Dedifferentiated amniotic fluid mesenchymal stem cell (primary cell): ENCODE data around the gene PPP1R14C.
"Not testable (repeated sequence)": the region's sequence is repeated elsewhere in the genome, so short reads cannot be mapped to it uniquely, and the experiment has no call there.

ENCODE experiments used
- DNase-seq: peaks from one replicate; pipeline ENCODE4 v3.0.0-alpha.2; 2016; ENCODE audit errors: extremely low spot score

The PPP1R14C gene, protein sequence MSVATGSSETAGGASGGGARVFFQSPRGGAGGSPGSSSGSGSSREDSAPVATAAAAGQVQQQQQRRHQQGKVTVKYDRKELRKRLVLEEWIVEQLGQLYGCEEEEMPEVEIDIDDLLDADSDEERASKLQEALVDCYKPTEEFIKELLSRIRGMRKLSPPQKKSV

DNA sequence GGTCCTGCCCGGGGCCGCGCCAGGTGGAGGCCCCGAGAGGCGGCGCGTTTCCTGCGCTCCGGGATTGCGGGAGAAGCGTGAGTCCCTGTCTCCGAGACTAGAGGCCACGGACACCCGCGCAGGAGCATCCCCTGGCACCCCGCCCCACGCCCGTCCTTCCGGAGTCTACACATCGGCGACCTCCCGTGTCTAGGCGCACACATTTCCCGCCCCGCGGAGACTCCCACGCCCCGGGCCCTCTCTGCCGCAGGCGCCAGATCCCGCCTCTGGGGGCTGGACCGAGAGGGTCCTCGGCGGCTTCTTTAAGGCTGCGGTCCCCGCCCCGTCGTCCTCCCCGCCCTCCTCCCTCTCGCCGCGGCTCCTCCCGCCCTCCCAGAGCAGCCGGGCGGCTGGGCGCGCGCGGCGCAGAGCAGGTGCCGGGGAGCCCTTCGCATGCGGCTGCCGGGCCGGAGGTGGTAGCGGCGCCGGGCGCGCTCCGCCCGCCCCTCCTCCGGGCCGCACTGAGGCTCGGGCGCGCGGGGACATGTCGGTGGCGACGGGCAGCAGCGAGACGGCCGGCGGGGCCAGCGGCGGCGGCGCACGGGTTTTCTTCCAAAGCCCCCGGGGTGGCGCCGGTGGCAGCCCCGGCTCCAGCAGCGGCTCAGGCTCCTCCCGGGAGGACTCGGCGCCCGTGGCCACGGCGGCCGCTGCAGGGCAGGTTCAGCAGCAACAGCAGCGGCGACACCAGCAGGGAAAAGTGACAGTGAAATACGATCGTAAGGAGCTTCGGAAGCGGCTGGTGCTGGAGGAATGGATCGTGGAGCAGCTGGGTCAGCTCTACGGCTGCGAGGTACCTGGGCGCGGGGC is at the start of gene PPP1R14C:
PPP1R14C (plus strand) TSS at position 375 of the 846 bp plus-strand sequence; CDS start at position 524, 149 bp downstream.
- DNase-seq = no peak

DNA sequence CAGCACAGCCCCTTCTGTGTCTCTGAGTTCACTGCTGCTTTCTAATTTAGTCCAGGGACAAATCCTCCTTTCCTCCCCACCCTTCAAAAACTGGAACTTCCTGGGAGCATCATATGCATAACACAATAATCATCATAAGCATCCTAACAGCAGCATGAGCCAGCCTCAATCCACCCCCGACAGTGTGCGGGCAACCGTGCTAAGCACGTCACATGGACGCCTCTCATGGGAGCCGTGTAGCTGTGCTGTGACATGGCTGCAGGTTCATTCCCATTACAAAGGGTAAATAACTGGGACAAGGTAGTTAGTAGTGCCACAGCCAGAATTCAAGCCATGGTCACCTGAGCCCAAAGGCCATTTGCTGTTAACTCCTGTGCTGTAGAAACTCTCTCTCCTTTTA is 49.4 kb upstream of the PPP1R14C start:
- no peak for DNase-seq

DNA sequence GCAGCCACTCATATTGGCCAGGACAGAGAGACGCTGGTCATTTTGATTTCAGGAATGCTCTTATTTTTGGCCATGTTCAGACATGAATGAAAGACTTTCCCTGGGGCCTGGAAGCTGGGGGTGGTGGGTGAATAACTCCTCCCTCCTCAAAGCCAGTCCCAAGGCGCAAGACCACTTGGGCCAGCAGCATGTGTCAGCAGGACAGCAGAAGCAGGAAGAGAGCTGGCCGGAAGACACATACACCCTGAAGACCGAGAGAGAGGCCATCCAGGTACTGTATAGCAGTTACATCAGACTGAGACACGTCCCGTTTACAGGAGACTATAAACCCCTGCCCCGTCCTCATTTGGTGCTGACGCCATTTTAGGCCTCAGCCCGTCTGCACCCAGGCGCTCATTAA is 44.7 kb upstream of the PPP1R14C start:
- no peak for DNase-seq

DNA sequence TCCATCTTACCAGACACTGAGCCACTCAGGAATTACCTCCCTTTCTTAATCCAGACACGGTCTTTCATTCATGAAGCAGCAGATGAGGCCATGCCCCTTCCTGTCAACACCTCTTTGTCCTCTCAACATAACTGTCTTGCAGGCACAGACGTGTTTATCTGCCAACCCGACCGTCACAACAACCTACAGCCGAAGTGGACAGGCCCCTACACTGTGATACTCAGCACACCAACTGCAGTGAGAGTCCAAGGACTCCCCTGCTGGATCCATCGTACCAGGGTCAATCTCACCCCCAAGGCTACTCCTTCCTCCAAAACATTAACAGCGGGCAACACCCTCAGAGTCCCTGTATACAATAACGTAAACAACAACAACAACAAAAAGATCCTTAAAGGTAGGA is 43.3 kb upstream of the PPP1R14C start:
- DNase-seq = no peak

DNA sequence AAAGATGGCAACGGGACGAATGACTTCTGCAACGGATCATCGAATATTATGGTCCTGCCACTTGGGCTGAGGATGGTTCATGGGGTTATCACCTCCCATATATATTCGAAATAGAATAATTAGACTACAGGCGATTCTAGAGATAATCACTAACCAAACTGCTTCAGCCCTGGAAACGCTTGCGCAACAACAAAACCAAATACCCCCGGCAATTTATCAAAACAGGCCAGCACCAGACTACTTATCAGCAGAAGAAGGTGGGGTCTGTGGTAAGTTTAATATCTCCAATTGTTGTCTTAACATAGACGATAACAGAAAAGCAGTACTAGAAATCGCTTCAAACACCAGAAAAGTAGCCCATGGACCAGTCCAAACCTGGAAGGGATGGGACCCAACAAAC is 42.9 kb upstream of the PPP1R14C start:
- DNase-seq = no peak

DNA sequence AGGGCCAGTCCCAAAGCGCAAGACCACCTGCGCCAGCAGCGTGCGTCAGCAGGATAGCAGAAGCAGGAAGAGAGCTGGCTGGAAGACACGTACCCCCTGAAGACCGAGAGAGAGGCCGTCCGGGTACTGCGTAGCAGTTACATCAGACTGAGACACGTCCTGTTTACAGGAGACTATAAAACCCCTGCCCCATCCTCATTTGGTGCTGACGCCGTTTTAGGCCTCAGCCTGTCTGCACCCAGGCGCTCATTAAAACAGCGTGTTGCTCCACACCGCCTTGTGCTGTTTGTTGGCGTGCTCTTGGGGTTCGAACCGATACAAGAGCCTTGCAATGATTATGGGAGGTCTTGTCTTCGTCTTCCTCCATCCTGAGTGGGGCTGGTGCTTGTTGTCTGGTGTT is 42.1 kb upstream of the PPP1R14C start:
- DNase-seq = no peak

DNA sequence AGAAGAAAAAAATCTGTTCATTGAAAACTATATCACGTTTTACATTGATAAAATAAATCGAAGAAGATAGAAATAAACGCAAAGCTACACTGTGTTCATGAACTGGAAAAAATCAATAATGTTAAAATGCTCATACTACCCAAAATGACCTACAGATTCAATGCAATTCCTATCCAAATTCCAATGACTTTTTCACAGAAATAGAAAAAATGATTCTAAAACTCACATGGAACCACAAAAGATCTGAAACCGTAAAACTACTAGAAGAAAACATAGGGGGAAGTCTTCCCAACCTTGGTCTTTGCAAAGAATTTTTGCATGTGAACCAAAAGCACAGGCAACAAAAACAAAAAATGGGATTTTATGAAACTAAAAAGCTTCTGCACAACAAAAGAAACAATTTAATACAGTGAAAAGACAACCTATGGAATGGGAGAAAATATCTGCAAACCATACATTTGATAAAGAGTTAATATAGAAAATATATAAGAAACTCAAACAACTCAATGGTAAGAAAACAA is 40.0 kb upstream of the PPP1R14C start:
- DNase-seq = no peak

DNA sequence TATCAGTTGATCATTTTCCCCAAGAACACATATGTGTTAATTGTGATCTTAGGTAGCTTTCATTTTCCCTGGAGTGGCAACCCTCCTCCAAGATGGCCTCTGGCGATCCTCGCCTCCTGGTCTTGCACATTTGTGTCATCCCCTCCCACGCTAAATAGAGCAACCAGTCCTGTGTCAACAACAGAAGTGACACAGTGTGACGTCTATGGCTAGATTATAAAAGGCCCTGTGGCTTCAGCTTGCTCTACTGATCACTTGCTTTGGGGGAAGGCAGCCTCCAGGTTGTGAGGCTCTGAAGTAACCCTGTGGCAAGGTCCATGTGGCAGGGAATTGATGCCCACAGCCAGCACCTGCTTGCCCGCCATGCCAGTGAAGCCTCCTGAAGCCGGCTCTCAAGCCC is 30.6 kb upstream of the PPP1R14C start:
- no peak for DNase-seq

DNA sequence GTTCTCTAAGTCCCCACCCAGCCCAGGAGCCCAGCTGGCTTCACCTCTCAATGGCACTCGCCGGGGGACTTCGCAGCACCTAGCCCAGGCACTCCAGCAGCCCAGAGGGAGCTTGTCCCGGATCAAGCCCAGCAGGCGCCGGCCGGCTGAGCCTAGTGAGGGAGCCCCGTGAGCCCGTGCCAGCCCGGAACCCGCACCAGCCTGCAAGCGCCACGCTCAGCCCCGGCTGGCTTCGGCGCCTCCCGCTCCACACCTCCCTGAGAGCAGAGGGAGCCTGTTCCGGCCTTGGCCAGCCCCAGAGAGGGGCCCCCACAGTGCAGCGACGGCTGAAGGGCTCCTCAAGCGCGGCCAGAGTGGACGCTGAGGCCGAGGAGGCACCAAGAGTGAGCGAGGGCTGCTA is 27.1 kb upstream of the PPP1R14C start:
- DNase-seq = no peak

DNA sequence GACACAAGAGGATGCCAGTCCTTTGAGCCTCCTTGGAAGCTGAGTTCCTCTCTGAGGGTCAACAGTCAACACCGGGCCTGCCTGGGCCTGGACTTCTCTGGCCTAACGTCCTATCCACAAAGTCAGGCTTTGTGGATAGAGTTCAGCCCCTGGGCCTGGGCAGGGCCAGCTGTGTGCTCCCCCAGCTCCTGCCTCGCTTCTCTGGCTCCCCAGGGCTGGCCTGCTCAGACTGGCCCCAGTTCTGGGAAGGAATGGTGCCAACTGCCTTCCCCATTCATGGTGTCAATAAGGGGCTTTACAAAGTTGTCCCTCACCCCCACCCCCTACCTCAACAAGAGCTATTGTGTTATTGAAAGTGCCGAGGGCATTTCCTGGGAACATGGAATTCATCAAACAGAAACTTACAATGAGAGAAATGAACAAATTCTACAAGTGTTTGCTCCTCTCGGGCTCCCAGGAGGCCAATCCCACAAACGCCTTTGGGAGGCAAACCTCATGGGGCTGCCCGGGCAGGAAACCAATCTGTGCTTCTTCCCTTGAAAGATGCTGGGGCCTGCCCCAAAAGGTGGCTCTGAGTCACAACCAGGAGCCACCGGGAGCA is 26.5 kb upstream of the PPP1R14C start:
- DNase-seq = no peak

DNA sequence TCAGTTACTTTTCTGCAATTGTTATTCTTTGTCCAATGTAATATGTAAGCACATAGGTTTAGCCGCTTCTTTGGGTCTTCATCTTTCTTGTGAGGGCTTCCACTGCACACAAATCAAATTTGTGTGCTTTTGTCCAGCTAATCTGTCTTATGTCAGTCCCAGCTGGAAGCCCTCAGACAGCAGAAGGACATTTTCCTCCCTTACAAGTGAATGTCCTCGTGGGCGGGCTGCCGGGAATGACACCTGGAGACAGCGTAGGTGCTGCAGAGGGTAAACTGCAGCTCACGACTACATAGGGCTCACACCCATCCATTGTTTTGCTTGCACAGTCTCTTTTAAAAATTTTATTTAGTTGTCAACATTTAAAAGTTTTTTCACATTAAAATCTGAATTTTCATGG is 24.6 kb upstream of the PPP1R14C start:
- no peak for DNase-seq

DNA sequence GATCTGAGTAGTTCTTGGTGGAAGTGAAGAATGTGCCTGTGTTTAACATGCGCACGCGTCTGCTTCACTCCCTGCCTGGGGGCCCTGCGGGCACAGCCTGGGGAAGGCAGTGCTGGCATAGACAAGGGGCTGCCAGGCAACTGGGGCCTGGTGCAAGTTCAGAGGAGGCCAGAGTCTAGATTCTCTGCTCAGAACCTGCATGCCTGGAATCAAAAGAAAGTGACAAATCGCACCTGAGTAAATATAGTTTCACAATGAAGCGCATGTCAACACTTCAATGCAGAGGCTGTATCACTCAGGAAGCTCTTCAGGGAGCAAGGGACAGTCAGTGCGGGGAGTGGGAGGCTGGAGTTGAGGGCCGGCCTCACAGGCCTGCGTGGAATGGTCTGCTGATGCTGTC is 24.2 kb upstream of the PPP1R14C start:
- DNase-seq = no peak

DNA sequence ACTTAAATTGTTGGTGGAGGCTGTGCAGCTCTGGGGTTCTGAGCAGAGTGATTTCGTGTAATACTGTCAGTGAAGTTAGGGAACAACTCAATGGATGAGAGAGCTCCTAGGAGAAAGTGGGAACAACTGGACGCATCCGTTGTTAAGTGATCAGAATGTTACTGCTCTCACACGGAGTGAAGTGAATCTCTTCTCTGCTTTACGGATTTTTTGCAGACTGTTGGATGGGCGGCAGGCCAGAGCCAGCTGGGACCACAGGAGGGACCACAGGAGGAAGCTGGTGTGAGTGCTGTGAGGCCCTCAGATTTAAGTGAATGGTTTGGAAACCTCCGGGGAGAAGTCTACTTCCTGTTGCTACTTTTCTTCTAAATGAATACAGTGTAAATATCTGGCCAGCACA is 23.7 kb upstream of the PPP1R14C start:
- DNase-seq = no peak

DNA sequence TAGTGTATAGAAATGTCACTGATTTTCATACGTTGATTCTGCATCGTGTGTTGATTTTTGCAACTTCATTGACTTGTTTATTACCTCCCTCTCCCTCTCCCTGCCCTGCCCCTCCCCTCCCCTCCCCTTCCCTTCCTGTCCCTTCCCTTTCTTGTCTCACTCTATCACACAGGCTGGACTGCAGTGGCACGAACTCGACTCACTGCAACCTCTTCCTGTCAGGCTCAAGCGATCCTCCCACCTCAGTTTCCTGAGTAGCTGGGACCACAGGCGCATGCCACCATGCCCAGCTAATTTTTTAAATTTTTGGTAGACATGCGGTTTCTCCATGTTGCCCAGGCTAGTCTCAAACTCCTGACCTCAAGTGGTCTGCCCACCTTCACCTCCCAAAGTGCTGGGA is 19.2 kb upstream of the PPP1R14C start:
- no peak for DNase-seq

DNA sequence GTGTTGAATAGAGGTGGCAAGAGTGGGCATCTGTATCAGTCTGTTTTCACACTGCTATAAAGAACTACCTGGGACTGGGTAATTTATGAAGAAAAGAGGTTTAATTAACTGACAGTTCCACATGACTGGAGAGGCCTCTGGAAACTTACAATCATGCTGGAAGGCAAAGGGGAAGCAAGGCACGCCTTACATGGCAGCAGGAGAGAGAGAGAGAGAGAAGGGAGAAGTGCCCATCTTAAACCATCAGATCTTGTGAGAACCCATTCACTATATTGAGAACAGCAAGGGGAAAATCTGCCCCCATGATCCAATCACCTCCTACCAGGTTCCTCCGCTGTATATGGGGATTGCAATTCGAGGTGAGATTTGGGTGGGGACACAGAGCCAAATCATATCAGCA is 18.6 kb upstream of the PPP1R14C start:
- DNase-seq = no peak

DNA sequence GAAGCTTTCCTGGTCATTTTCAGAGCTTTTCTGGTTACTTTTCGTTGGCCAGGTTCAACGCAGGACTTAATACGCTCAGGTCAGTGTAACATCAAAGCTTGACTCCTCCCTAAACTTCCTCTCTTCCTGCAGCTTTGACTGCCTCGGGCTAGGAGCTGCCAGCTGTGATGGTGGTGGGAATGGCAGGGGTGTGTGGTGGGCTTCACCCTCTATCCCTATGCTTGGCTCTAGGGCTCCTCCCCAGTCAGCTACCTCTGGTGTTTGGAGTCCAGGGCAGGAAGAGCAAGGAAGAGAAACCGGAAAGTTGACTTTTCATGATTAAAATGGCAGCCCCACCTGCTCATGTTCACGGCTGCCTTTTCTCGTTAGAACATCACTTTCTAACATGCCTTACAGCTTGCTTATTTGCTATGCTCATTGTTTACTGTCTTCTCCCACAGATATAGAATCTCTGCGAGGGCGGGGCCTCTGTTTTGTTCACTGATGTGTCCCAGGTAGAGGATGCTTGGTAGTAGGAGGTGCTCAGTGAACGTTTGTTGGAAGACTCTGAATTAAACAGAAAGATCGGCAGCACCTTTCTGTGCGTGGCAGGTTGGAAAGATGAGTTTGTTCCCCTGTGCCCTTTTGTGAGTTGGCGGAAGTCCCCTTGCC is 16.1 kb upstream of the PPP1R14C start:
- DNase-seq = no peak

DNA sequence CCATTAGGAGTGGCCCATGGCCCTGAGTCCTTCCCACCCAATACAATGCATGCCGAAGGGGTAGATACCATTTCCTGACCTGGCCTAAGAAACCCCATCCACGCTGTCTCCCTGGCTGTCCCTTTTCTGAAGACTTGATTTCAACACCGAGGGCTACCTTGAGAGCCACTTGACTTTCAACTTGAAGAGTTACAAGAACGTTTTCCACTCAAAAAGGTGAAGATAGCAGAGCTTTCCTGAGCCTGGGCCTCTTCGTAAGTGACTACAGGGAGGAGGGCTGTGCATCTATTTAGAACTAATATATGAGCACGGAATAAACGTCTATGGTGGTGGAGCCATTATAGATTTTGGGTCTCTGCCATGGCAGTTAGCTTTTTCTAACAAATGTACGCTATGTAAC is 14.4 kb upstream of the PPP1R14C start:
- DNase-seq = no peak

DNA sequence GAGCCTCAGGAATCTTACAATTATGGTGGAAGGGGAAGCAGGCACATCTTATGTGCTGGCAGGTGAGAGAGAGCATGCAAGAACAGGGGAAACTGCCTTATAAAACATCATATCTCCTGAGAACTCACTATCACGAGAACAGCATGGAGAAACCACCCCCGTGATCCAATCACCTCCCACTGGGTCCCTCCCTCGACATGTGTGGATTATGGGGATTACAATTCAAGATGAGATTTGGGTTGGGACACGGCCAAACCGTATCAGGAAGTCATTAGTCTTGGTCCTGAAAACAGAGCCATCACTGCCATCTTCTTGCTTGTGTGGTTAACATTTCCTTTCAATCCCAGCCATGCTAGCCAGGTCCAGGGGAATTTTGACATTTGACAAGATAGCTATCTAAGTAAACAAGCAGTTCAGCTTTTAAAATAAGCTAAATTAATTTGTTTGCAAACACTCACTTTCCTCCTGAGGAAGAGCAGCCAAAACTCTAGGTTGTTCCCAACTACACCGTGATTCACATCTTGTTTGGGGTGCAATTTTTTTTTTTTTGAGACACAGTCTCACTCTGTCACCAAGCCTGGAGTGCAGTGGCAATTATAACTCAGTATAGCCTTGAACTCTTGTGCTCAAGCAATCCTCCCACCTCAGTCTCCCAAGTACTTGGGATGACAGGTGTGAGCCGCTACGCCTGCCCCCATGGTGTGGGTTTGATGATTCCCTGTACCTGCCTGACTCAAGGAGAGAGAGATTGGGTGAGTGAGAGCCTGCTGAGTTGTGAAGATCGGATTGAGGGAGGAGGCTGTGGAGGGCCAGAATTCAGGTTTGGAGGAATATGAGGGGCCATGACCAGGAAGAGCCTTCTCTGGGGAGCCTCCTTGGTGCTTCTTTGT is 13.0 kb upstream of the PPP1R14C start:
- no peak for DNase-seq

DNA sequence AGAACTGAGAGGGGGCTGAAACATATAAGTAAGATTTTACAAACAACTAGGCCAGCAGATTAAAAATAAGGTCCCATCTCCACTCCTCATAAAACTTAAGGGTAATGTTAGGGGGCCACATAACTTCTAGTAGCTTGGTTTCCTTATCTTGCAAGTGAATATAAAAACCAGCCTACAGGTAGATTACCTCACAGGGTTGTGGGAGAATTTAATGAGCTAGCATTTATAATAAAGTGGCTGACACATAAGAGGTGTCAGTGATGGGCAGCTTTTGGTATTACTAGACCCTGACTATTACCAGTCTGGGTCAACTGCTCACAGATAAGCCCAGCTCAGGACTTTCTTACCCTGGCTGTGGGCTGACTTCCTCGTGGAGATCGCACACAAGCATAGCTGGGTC is 9.2 kb upstream of the PPP1R14C start:
- DNase-seq = no peak

DNA sequence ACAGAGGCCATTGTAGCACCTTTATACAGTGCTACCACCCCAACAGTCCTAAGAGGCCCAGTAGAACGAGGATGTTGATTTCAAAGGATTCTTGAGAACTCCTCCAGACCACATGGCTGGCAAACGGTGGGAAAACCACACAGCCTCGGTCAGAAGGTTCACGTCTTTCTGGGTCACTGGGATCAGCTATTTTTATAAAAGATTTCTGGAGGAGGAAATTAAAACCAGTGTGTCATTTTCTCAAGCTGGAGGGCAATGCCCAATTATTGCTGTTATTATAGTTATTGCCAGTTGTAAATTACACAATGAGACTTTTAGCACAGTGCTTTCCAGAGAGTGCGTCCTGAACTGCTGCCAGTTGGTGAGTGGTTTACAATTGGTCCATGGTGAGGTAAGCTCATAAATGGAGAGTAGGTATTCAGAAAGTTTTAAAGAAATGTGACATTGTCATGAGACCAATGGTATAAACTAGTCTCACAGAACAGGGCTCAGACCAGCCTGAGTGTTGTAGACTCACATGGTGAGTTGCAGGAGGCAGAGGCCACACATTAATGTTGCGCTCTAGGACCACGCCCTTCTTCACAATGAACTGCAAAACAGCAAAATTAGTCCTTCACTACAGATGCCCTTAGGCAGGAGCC is 8.4 kb upstream of the PPP1R14C start:
- DNase-seq = no peak

DNA sequence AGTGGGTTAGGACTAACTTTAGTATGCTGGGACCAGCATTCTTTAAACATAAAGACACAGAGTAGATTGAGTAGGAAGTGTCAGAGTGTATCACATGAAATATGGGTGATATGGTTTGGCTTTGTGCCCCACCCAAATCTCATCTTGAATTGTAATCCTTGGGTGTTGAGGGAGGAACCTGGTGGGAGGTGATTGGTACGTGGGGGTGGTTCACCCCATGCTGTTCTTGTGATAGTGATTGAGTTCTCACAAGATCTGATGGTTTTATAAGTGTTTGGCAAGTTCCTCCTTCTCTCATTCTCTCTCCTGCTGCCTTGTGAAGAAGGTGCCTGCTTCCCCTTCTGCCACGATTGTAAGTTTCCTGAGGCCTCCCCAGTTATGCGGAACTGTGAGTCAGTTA is 5.1 kb upstream of the PPP1R14C start:
- not testable (repeated sequence) for DNase-seq
